Endodermal cell (in vitro differentiated cells): Measurements from ENCODE around the gene UBE2Q1. TPM values are rescaled to one million over a fixed set of nuclear protein-coding genes. Genes with fewer than 3 reads are reported as not detected.

Experiments used
- DNase-seq: peaks from one replicate; pipeline ENCODE4 v3.0.0-alpha.2; 2017
- H3K27ac ChIP-seq: 2 replicates; pipeline ENCODE4 v1.5.1; 2013; ENCODE audit warnings: mild to moderate bottlenecking, low read depth, low read length, moderate library complexity
- H3K27me3 ChIP-seq: 2 replicates; pipeline ENCODE4 v1.6.1; 2013; ENCODE audit warnings: mild to moderate bottlenecking, low read length, moderate library complexity; ENCODE audit not compliant: insufficient read depth, control insufficient read depth, poor library complexity, severe bottlenecking
- H3K36me3 ChIP-seq: 2 replicates; pipeline ENCODE4 v1.7.0; 2013; ENCODE audit warnings: mild to moderate bottlenecking, low read length, moderate library complexity; ENCODE audit not compliant: control insufficient read depth, insufficient read depth
- H3K4me1 ChIP-seq: one replicate; pipeline ENCODE4 v1.7.0; 2013; ENCODE audit warnings: low read length; ENCODE audit not compliant: control insufficient read depth, insufficient read depth
- H3K4me3 ChIP-seq: 2 replicates; pipeline ENCODE4 v1.5.1; 2013; ENCODE audit warnings: mild to moderate bottlenecking, low read length, moderate library complexity
- H3K9ac ChIP-seq: 2 replicates; pipeline ENCODE4 v1.6.1; 2013; ENCODE audit warnings: mild to moderate bottlenecking, low read length, moderate library complexity; ENCODE audit not compliant: poor library complexity, severe bottlenecking; ENCODE audit errors: extremely low read depth
- H3K9me3 ChIP-seq: 2 replicates; pipeline ENCODE4 v1.6.1; 2013; ENCODE audit warnings: mild to moderate bottlenecking, low read length, moderate library complexity; ENCODE audit not compliant: control insufficient read depth
- H3K27ac Mint-ChIP-seq: 2 replicates; pipeline ENCODE4 v1.8.0; 2020; ENCODE audit warnings: mixed read lengths
- H3K27me3 Mint-ChIP-seq: 2 replicates; pipeline ENCODE4 v1.8.0; 2021; ENCODE audit warnings: mild to moderate bottlenecking, mixed read lengths; ENCODE audit not compliant: insufficient read depth
- H3K36me3 Mint-ChIP-seq: 2 replicates; pipeline ENCODE4 v1.8.0; 2020; ENCODE audit warnings: low read depth, mixed read lengths
- H3K4me1 Mint-ChIP-seq: 2 replicates; pipeline ENCODE4 v1.8.0; 2020; ENCODE audit warnings: mixed read lengths
- H3K4me3 Mint-ChIP-seq: 2 replicates; pipeline ENCODE4 v1.8.0; 2020; ENCODE audit warnings: mild to moderate bottlenecking, moderate library complexity, mixed read lengths
- H3K9me3 Mint-ChIP-seq: 2 replicates; pipeline ENCODE4 v1.8.0; 2020; ENCODE audit warnings: mild to moderate bottlenecking, mixed read lengths
- WGBS, 2 experiments: methylation state at CpG; one replicate each; pipeline versions ENCODE4 v1.1.5 to v1.1.7; 2013; ENCODE audit warnings: missing lambda C conversion rate in 2 of 2, mixed read lengths in 1 of 2; ENCODE audit not compliant: insufficient coverage in 1 of 2, insufficient read length in 1 of 2; 5-methylcytosine and 5-hydroxymethylcytosine counted together
- total RNA-seq, 2 donors: library from RNA; stranded (reverse); fragmentation: NEBNext Ultra II Directional in 1 of 2; extraction: Animal tissue kit (Norgen Biotek cat#: 25700) in 1 of 2; gene quantifications; 2 replicates in 1 of 2; 3 replicates in 1 of 2; pipeline ENCODE4 v1.2.1, GENCODE V29; 2021
- TF ChIP-seq, protein P1 (sequence below): fragments of 200-600 bp; sonication (generic); conservative IDR thresholded peaks from 2 replicates; pipeline ENCODE4 v1.5.0; 2021; ENCODE audit warnings: antibody characterized with exemption, mild to moderate bottlenecking

Gene UBE2Q1
- total RNA-seq, 2 donors from 2014 or later: 83.0 to 94.7 TPM

DNA sequence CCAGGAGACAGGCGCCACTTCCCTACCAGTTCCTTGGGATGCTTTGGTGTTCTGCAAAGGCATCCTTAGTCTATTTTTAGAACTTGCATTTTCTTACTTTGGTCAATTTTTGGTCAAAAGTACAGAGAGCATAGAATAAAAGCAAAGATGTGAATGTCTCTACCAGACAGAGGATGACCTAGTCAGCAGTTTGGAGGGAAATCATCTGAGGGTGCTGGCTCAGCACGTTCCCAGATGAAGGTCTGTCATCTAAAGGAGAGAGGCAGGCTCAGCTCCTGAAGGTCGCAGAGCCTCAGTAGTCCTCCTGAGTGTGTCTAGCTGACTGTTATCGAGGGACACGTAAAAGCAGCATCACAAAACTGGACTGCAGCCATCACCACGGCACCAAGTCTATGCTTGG is 24.4 kb upstream of the UBE2Q1 start:
- WGBS, 2 experiments: 93 to 96% methylated on average over 3 to 6 of the region's 6 CpGs
- no peaks in the 10 kb centered on the region for H3K27me3 ChIP-seq
- TF ChIP-seq, protein P1, sequence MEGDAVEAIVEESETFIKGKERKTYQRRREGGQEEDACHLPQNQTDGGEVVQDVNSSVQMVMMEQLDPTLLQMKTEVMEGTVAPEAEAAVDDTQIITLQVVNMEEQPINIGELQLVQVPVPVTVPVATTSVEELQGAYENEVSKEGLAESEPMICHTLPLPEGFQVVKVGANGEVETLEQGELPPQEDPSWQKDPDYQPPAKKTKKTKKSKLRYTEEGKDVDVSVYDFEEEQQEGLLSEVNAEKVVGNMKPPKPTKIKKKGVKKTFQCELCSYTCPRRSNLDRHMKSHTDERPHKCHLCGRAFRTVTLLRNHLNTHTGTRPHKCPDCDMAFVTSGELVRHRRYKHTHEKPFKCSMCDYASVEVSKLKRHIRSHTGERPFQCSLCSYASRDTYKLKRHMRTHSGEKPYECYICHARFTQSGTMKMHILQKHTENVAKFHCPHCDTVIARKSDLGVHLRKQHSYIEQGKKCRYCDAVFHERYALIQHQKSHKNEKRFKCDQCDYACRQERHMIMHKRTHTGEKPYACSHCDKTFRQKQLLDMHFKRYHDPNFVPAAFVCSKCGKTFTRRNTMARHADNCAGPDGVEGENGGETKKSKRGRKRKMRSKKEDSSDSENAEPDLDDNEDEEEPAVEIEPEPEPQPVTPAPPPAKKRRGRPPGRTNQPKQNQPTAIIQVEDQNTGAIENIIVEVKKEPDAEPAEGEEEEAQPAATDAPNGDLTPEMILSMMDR: no peak
- H3K4me3 ChIP-seq: no peak overlapping the region
- Mint-ChIP-seq H3K27ac (no peak overlapping the region), H3K4me3 (no peak overlapping the region), H3K9me3 (no peaks in the 10 kb centered on the region), H3K4me1 (no peaks in the 10 kb centered on the region), H3K36me3 (peaks cover 91% of the 10 kb centered on the region), H3K27me3 (no peaks in the 10 kb centered on the region)
- H3K4me1 ChIP-seq: no peaks in the 10 kb centered on the region
- no peak overlapping the region for H3K27ac ChIP-seq
- no peaks in the 10 kb centered on the region for H3K9me3 ChIP-seq
- no peak overlapping the region for H3K9ac ChIP-seq
- DNase-seq: no peak
- peaks cover 98% of the 10 kb centered on the region for H3K36me3 ChIP-seq

DNA sequence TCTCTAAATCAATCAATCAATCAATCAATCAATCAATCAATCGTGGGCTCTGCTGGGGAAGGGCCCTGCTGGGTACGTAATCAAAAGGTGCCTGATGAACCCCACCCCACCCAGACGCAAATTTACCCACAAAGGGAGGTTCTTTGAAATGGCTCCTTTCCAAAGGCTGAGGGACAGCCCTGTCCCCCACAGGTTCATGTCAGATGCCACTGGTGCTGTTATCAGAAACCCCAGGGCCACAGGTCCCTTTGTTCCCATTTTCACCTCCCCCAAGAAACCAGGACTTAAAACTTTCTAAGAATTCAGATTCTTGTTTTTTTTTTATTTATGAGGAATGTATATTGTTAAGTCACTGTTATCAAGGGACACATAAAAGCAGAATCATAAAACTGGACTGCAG is 23.3 kb upstream of the UBE2Q1 start:
- Histone ChIP-seq H3K4me3 (no peak overlapping the region), H3K9me3 (no peaks in the 10 kb centered on the region), H3K27me3 (no peaks in the 10 kb centered on the region), H3K4me1 (no peaks in the 10 kb centered on the region), H3K27ac (no peak overlapping the region), H3K36me3 (peaks cover 88% of the 10 kb centered on the region), H3K9ac (no peak overlapping the region)
- H3K4me1 Mint-ChIP-seq: no peaks in the 10 kb centered on the region
- H3K4me3 Mint-ChIP-seq: no peak overlapping the region
- H3K27ac Mint-ChIP-seq: no peak overlapping the region
- DNase-seq: no peak
- H3K27me3 Mint-ChIP-seq: no peaks in the 10 kb centered on the region
- 91 to 100% methylated on average over 1 to 3 of the region's 3 CpGs for WGBS, 2 experiments
- H3K36me3 Mint-ChIP-seq: peaks cover 81% of the 10 kb centered on the region
- H3K9me3 Mint-ChIP-seq: no peaks in the 10 kb centered on the region
- TF ChIP-seq, protein P1: no peak

DNA sequence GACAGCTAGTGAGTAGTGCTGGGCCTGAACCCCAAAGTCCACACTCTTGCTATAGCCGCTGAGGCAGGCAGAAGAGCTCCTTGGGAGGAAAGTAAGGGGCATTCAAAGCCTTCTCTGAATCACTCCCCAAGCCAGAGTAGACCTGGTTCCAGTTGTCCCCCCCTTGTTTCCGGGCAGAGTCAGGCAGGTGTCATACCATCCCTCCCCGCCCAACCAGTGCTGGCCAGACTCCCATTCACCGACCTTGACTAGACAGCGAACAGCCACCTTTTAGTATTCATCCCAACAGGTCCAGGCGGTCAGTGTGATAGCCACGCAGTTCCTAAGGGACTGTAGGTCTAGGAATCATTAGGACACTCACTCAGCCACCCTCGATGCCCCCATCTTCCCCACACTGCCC is 20.9 kb upstream of the UBE2Q1 start:
- H3K27ac Mint-ChIP-seq: no peak overlapping the region
- H3K36me3 ChIP-seq: peaks cover 72% of the 10 kb centered on the region

More for the DNA sequence above, 20.9 kb upstream of the UBE2Q1 start:
- Histone ChIP-seq H3K27ac (no peak overlapping the region), H3K27me3 (no peaks in the 10 kb centered on the region), H3K4me3 (no peak overlapping the region), H3K4me1 (peaks cover 5% of the 10 kb centered on the region), H3K9ac (no peak overlapping the region), H3K9me3 (no peaks in the 10 kb centered on the region)
- H3K36me3 Mint-ChIP-seq: peaks cover 58% of the 10 kb centered on the region
- peaks cover 5% of the 10 kb centered on the region for H3K4me1 Mint-ChIP-seq
- 96 to 98% methylated on average over 4 to 8 of the region's 8 CpGs for WGBS, 2 experiments
- no peaks in the 10 kb centered on the region for H3K27me3 Mint-ChIP-seq
- DNase-seq: no peak
- no peak overlapping the region for H3K4me3 Mint-ChIP-seq
- TF ChIP-seq, protein P1: no peak
- H3K9me3 Mint-ChIP-seq: no peaks in the 10 kb centered on the region
